Upper lobe of right lung (tissue), 1 donor: ENCODE results near the gene LAMP5. TPM values are rescaled to one million over a fixed set of nuclear protein-coding genes. Genes with fewer than 3 reads are reported as not detected.

Source experiments
- ATAC-seq: fragments of 200-7000 bp; cut with Tn5 transposase; one replicate; pipeline ENCODE4 v1.9.1; 2020; ENCODE audit warnings: mild to moderate bottlenecking, moderate library complexity
- DNase-seq: peaks from one replicate; pipeline ENCODE4 v3.0.0-alpha.2; 2020
- H3K27ac ChIP-seq: fragments of 200-600 bp; one replicate; pipeline ENCODE4 v1.8.0; 2022
- H3K27me3 ChIP-seq: fragments of 200-600 bp; one replicate; pipeline ENCODE4 v1.8.0; 2022; ENCODE audit warnings: mild to moderate bottlenecking
- H3K36me3 ChIP-seq: fragments of 200-600 bp; one replicate; pipeline ENCODE4 v1.8.0; 2022
- H3K4me1 ChIP-seq: fragments of 200-600 bp; one replicate; pipeline ENCODE4 v1.8.0; 2022
- H3K4me3 ChIP-seq: fragments of 200-600 bp; one replicate; pipeline ENCODE4 v1.8.0; 2022; ENCODE audit warnings: mild to moderate bottlenecking
- H3K9me3 ChIP-seq: fragments of 200-600 bp; one replicate; pipeline ENCODE4 v1.8.0; 2022
- intact Hi-C: fragments of 100-400 bp; cut with DNase I; formaldehyde crosslinking; loops from one replicate; pipeline ENCODE4 v1.11.0; 2022
- total RNA-seq: library from RNA; stranded (reverse); fragmentation: NEBNext Ultra II Directional; extraction: Animal tissue kit (Norgen Biotek cat#: 25700); gene quantifications from one replicate; pipeline ENCODE4 v1.2.1, GENCODE V29; 2021
- TF ChIP-seq, protein P1 (sequence below): fragments of 200-600 bp; IDR thresholded peaks from one replicate; pipeline ENCODE4 v1.8.0; 2022; ENCODE audit warnings: antibody characterized with exemption
- donor health status: DM: no; HTN: yes; CAD: no; lungs with severe emphysema.

LAMP5 gene
- total RNA-seq, 1 donor from 2014 or later = 0.49 TPM

DNA sequence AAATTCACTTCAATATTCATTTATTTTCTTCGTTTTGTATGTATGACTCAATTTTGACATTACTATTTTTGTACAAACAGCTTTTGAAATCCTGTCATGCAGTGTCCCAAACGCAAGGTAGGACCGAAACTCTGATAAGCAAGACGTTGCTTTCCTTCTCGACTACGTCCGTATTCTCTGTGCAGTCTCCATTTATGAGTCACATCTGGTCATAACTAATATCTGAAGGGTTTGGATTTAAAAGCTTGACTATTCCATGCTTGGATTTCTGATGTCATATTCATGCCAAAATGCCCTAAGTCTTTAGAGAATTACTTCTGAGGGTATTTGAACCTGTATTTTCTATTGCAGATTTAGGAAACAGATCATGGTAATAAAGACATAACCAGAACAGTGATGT is 37.8 kb upstream of the LAMP5 start:
- intact Hi-C loops = no loop called here
- H3K36me3 ChIP-seq = no peaks in the 10 kb centered on the region
- H3K27ac ChIP-seq = no peak overlapping the region
- ATAC-seq (no peak), DNase-seq (no peak)
- TF ChIP-seq, protein P1, sequence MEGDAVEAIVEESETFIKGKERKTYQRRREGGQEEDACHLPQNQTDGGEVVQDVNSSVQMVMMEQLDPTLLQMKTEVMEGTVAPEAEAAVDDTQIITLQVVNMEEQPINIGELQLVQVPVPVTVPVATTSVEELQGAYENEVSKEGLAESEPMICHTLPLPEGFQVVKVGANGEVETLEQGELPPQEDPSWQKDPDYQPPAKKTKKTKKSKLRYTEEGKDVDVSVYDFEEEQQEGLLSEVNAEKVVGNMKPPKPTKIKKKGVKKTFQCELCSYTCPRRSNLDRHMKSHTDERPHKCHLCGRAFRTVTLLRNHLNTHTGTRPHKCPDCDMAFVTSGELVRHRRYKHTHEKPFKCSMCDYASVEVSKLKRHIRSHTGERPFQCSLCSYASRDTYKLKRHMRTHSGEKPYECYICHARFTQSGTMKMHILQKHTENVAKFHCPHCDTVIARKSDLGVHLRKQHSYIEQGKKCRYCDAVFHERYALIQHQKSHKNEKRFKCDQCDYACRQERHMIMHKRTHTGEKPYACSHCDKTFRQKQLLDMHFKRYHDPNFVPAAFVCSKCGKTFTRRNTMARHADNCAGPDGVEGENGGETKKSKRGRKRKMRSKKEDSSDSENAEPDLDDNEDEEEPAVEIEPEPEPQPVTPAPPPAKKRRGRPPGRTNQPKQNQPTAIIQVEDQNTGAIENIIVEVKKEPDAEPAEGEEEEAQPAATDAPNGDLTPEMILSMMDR = no peak
- H3K27me3 ChIP-seq = no peaks in the 10 kb centered on the region
- no peak overlapping the region for H3K4me3 ChIP-seq
- no peaks in the 10 kb centered on the region for H3K4me1 ChIP-seq
- H3K9me3 ChIP-seq = no peaks in the 10 kb centered on the region

DNA sequence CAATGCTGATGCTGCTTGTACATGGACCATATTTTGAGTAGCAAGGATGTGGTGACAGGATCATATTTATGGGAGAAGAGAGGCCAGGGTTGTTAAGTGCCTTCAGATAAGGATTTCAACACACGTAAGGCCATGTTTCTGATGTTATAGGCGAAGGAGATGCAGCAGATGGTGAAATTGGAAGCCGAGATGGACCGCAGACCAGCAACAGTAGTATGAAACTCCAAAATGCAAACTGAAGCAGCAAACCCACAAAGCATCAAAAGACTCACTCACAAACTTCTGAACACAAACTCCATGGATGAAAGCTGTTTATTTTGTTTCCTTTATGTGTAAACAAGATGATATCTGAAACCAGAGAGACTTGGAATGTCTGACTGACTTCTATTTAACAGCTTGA is 35.6 kb upstream of the LAMP5 start:
- Histone ChIP-seq H3K36me3 (no peaks in the 10 kb centered on the region), H3K27me3 (no peaks in the 10 kb centered on the region), H3K27ac (no peak overlapping the region), H3K9me3 (no peaks in the 10 kb centered on the region), H3K4me3 (no peak overlapping the region), H3K4me1 (no peaks in the 10 kb centered on the region)
- no peak for ATAC-seq
- TF ChIP-seq, protein P1 = no peak
- intact Hi-C loops = no loop called here
- DNase-seq = no peak

DNA sequence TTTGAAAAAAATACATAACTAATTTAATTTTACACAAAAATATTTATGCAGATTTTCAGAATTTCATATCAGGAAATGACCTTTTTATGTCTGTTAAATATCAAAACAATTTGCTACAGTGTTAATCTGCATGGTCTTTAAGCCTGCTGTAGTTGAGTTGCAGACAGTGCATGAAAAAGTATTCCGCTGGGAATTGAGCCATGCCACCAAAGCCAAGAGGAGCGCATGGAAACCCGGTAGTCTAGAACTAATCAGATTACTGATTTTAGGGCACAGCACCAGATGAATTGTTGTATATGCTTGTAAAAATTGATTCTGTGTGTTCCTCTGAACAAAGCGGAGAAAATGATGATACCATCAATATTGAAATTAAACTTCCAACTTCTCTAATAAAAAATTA is 34.3 kb upstream of the LAMP5 start:
- no peaks in the 10 kb centered on the region for H3K4me1 ChIP-seq
- ATAC-seq (no peak), DNase-seq (no peak)
- no peaks in the 10 kb centered on the region for H3K36me3 ChIP-seq
- intact Hi-C loops = no loop called here
- H3K9me3 ChIP-seq = no peaks in the 10 kb centered on the region
- H3K27ac ChIP-seq = no peak overlapping the region
- no peak overlapping the region for H3K4me3 ChIP-seq
- TF ChIP-seq, protein P1 = no peak
- H3K27me3 ChIP-seq = no peaks in the 10 kb centered on the region

DNA sequence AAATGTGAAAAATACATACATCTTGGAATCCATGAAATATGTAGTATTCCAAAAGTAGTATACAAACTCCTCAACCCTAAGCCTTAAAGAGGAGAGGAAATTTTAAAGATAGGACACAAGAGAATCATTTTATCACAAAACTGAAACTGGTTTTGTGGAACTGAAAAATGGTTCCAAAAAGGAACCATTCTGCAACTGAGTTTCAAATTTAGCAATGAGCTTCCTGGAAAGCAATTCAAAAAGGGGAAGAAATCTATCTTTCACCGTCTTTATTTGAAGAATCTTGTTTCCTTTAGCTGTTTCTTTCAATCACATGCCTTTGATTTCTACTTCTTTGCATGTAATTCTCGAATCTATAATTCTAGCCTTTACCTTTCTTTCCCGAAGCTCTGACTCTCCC is 32.2 kb upstream of the LAMP5 start:
- no peak overlapping the region for H3K27ac ChIP-seq
- no peaks in the 10 kb centered on the region for H3K27me3 ChIP-seq
- no peak for DNase-seq
- no peaks in the 10 kb centered on the region for H3K9me3 ChIP-seq
- no peak overlapping the region for H3K4me3 ChIP-seq
- intact Hi-C loops = no loop called here
- TF ChIP-seq, protein P1 = no peak
- H3K4me1 ChIP-seq = no peaks in the 10 kb centered on the region
- H3K36me3 ChIP-seq = no peaks in the 10 kb centered on the region
- no peak for ATAC-seq

DNA sequence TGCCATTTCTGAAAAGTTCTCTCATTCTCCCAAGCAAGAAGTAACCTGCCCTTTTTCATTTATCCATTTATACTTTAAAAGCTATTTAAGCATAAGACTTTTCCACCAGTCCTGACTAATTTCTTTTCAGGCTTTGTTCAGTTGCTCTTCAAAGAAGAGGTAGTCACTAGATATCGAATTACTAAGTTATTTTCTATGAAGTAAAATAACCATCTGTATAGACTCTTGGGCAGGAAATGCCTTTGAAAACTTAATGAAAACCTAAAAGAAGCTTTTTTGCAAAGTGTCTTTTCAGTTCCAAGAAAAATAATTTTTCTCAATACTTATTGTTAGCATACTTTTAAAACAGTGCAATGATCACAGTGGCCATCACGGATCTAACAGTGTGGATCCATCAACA is 31.3 kb upstream of the LAMP5 start:
- no peak for ATAC-seq
- H3K4me3 ChIP-seq = no peak overlapping the region
- TF ChIP-seq, protein P1 = no peak
- H3K27ac ChIP-seq = no peak overlapping the region
- no peaks in the 10 kb centered on the region for H3K4me1 ChIP-seq
- no peaks in the 10 kb centered on the region for H3K9me3 ChIP-seq
- intact Hi-C loops = no loop called here
- H3K27me3 ChIP-seq = no peaks in the 10 kb centered on the region
- no peaks in the 10 kb centered on the region for H3K36me3 ChIP-seq
- DNase-seq = no peak

DNA sequence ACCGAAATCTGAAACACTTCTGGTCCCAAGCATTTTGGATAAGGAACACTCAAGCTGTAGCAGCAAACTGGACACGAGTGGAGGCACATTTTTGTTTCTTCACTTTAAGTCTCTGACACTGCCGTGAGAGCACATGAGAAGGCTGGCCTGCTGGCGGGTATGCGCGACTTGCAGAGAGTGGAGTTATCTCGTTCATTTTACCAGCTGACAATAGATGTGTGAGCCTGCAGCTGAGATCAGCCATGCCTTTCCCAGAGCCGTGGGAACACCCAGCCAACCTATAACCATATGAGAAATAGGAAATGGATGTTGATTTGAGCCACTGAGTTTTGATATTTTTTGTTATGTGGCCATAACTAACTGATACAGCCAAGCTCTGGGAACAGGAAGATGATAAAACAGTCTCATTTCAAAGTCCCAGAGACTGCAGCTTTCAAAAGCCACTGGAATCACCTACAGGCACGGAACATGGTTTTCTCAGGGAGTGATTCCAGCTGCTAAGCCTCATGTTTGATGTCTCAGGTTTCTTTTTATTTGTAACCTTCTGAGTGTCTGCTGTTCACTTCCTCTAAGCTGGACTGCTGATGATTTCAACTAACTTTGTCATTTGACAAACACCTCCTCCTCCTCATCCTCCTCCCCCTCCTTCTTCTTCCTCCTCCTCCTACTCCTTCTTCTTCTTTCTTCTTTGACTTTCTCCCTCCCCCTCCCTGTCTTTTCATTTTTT is 28.6 kb upstream of the LAMP5 start:
- DNase-seq (no peak), ATAC-seq (peak; percentile 35)
- Histone ChIP-seq H3K36me3 (no peaks in the 10 kb centered on the region), H3K4me3 (no peak overlapping the region), H3K27me3 (no peaks in the 10 kb centered on the region), H3K4me1 (no peaks in the 10 kb centered on the region), H3K9me3 (no peaks in the 10 kb centered on the region), H3K27ac (no peak overlapping the region)
- intact Hi-C loops = no loop called here
- TF ChIP-seq, protein P1 = no peak
